ENCODE data around the gene TRPM1. TPM values are rescaled to one million over a fixed set of nuclear protein-coding genes. Genes with fewer than 3 reads are reported as not detected.

Gene TRPM1
- total and polyA plus RNA-seq, 9 of the 15 experiments (the other 6 are each of a cell fraction or from before 2014, with no cell fraction given): 0.01 to 0.06 (median 0.03) TPM; not detected in 5

- Histone ChIP-seq H3K27me3 (ENCODE audit: control insufficient read depth in 2 of 2, insufficient read depth in 2 of 2, low read length in 2 of 2) (no peaks in the 10 kb centered on the region), H3K4me3 (no peak overlapping the region), H3K9ac (ENCODE audit: insufficient read depth in 1 of 2, low read depth in 2 of 2, low read length in 2 of 2) (no peak overlapping the region), H2AFZ (ENCODE audit: low read depth, low read length) (no peak overlapping the region), H3K79me2 (ENCODE audit: control insufficient read depth, insufficient read depth, low read length) (no peaks in the 10 kb centered on the region), H3K4me2 (ENCODE audit: insufficient read depth, low read length) (no peak overlapping the region), H3K9me1 (ENCODE audit: control insufficient read depth, insufficient read depth, low read length) (no peaks in the 10 kb centered on the region), H3K4me1 (replicated peaks in 1 of 2; ENCODE audit: control insufficient read depth in 2 of 2, insufficient read depth in 2 of 2, low read length in 2 of 2) (no peaks in the 10 kb centered on the region), H3K9me3 (replicated peaks; ENCODE audit: control insufficient read depth, insufficient read depth, low read depth, low read length) (no peaks in the 10 kb centered on the region), H3K36me3 (ENCODE audit: control insufficient read depth, insufficient read depth, low read length) (peaks cover 10% of the 10 kb centered on the region), H3K27ac (ENCODE audit: extremely low read depth, low read depth, low read length) (no peak overlapping the region), H4K20me1 (replicated peaks; ENCODE audit: control insufficient read depth, insufficient read depth, low read length) (no peaks in the 10 kb centered on the region)
- intact Hi-C loops (cut with micrococcal nuclease): no loop called here
- in situ Hi-C loops (cut with MboI): no loop called here
- BruUV-seq (replicated peaks): no TSS peak
- FAIRE-seq: no peak
- ChIA-PET CTCF (ENCODE audit: low intra/inter-chr PET ratio) (no interaction called here), POLR2A (interaction anchor here (0.6 to 2.6 kb wide), 2 partner anchors 8 to 19 kb away, joined by 3 to 9 read pairs; no protein-coding TSS in a partner anchor)
- no peak for ATAC-seq
- WGBS (ENCODE audit: insufficient coverage, low coverage, missing lambda C conversion rate): 100% methylated on average over 2 of the region's 2 CpGs
- DNase-seq (ENCODE audit: extremely low read depth in 1 of 4, low spot score in 3 of 4): no peak
- TF ChIP-seq ZBTB26 (CRISPR knock-in tag; IDR thresholded peaks at IDR 0.05): no peak
- TF ChIP-seq IFI16 (CRISPR knock-in tag; IDR thresholded peaks at IDR 0.05): no peak
- TF ChIP-seq PHF8 (IDR thresholded peaks at IDR 0.05; ENCODE audit: borderline replicate concordance, low read length): no peak
- no peak for TF ChIP-seq ARID2 (IDR thresholded peaks at IDR 0.05)
- no peak for TF ChIP-seq NCOA2 (IDR thresholded peaks at IDR 0.05; ENCODE audit: partially characterized antibody in 2 of 2)
- no peak for TF ChIP-seq MAZ (CRISPR knock-in tag; conservative IDR thresholded peaks at IDR 0.05 in 1 of 2, IDR thresholded peaks at IDR 0.05 in 1 of 2)
- TF ChIP-seq RBM14 (IDR thresholded peaks at IDR 0.05; ENCODE audit: borderline replicate concordance, insufficient read depth, low read depth, low read length): no peak
- no peak for TF ChIP-seq LCOR (CRISPR knock-in tag; IDR thresholded peaks at IDR 0.05)
- TF ChIP-seq PTBP1 (IDR thresholded peaks at IDR 0.05; ENCODE audit: low read depth, low read length): no peak
- no peak for TF ChIP-seq XRCC5 (IDR thresholded peaks at IDR 0.05; ENCODE audit: low read depth, low read length)
- TF ChIP-seq, protein P1, sequence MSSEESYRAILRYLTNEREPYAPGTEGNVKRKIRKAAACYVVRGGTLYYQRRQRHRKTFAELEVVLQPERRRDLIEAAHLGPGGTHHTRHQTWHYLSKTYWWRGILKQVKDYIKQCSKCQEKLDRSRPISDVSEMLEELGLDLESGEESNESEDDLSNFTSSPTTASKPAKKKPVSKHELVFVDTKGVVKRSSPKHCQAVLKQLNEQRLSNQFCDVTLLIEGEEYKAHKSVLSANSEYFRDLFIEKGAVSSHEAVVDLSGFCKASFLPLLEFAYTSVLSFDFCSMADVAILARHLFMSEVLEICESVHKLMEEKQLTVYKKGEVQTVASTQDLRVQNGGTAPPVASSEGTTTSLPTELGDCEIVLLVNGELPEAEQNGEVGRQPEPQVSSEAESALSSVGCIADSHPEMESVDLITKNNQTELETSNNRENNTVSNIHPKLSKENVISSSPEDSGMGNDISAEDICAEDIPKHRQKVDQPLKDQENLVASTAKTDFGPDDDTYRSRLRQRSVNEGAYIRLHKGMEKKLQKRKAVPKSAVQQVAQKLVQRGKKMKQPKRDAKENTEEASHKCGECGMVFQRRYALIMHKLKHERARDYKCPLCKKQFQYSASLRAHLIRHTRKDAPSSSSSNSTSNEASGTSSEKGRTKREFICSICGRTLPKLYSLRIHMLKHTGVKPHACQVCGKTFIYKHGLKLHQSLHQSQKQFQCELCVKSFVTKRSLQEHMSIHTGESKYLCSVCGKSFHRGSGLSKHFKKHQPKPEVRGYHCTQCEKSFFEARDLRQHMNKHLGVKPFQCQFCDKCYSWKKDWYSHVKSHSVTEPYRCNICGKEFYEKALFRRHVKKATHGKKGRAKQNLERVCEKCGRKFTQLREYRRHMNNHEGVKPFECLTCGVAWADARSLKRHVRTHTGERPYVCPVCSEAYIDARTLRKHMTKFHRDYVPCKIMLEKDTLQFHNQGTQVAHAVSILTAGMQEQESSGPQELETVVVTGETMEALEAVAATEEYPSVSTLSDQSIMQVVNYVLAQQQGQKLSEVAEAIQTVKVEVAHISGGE (CRISPR knock-in tag; IDR thresholded peaks at IDR 0.05): no peak
- TF ChIP-seq POLR2B (IDR thresholded peaks at IDR 0.05; ENCODE audit: low read depth, partially characterized antibody): no peak
- TF ChIP-seq ILF3 (IDR thresholded peaks at IDR 0.05; ENCODE audit: borderline replicate concordance): no peak
- no peak for TF ChIP-seq ZKSCAN3 (CRISPR knock-in tag; IDR thresholded peaks at IDR 0.05)
- TF ChIP-seq, protein P2, sequence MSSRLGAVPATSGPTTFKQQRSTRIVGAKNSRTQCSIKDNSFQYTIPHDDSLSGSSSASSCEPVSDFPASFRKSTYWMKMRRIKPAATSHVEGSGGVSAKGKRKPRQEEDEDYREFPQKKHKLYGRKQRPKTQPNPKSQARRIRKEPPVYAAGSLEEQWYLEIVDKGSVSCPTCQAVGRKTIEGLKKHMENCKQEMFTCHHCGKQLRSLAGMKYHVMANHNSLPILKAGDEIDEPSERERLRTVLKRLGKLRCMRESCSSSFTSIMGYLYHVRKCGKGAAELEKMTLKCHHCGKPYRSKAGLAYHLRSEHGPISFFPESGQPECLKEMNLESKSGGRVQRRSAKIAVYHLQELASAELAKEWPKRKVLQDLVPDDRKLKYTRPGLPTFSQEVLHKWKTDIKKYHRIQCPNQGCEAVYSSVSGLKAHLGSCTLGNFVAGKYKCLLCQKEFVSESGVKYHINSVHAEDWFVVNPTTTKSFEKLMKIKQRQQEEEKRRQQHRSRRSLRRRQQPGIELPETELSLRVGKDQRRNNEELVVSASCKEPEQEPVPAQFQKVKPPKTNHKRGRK (tag; IDR thresholded peaks at IDR 0.05): no peak
- no peak for TF ChIP-seq ZNF274 (IDR thresholded peaks at IDR 0.05; ENCODE audit: borderline replicate concordance, low read depth, low read length)
Measured at GRCh38 chr15:30969724-30970123, 131.8 kb downstream of the TRPM1 start.
